OCI-LY1 (cell line): ENCODE measurements around the gene ZNF836.

ENCODE experiments used
- H2AFZ ChIP-seq: fragments of 200-600 bp; sonication (generic), shearing (Covaris generic); 2 replicates; pipeline ENCODE4 v1.6.0; 2014; ENCODE audit warnings: antibody characterized with exemption, mild to moderate bottlenecking, low read length
- H3F3A ChIP-seq: fragments of 200-600 bp; sonication (generic), shearing (Covaris generic); 2 replicates; pipeline ENCODE4 v1.6.0; 2014; ENCODE audit warnings: mild to moderate bottlenecking, antibody characterized with exemption, low read length, moderate library complexity; ENCODE audit not compliant: insufficient read depth
- H3K27ac ChIP-seq: fragments of 200-600 bp; sonication (generic); 2 replicates; pipeline ENCODE4 v1.5.1; 2014; ENCODE audit warnings: low read length, mixed run types, mild to moderate bottlenecking, low read depth; ENCODE audit not compliant: poor library complexity, severe bottlenecking
- H3K27me3 ChIP-seq: fragments of 200-600 bp; sonication (generic); 2 replicates; pipeline ENCODE4 v1.6.0; 2014; ENCODE audit warnings: antibody characterized with exemption, mild to moderate bottlenecking, low read length, moderate library complexity; ENCODE audit not compliant: insufficient read depth
- H3K36me3 ChIP-seq: fragments of 200-600 bp; sonication (generic); 2 replicates; pipeline ENCODE4 v1.6.1; 2014; ENCODE audit warnings: mild to moderate bottlenecking, antibody characterized with exemption, low read length, moderate library complexity, mixed read lengths; ENCODE audit not compliant: insufficient read depth
- H3K4me1 ChIP-seq: fragments of 200-600 bp; sonication (generic); 2 replicates; pipeline ENCODE4 v1.5.1; 2014; ENCODE audit warnings: mild to moderate bottlenecking, low read length, moderate library complexity; ENCODE audit not compliant: insufficient read depth, severe bottlenecking
- H3K4me2 ChIP-seq: fragments of 200-600 bp; sonication (generic), shearing (Covaris generic); 2 replicates; pipeline ENCODE4 v1.6.1; 2014; ENCODE audit warnings: low read length
- H3K4me3 ChIP-seq: fragments of 200-600 bp; sonication (generic); 2 replicates; pipeline ENCODE4 v1.5.1; 2014; ENCODE audit warnings: low read length, low read depth, mild to moderate bottlenecking, mixed read lengths; ENCODE audit not compliant: poor library complexity, severe bottlenecking
- H3K79me2 ChIP-seq: fragments of 200-600 bp; shearing (Covaris generic); 2 replicates; pipeline ENCODE4 v1.6.1; 2016; ENCODE audit warnings: mixed run types, low read length, mixed read lengths; ENCODE audit not compliant: insufficient read depth
- H3K9ac ChIP-seq: fragments of 200-600 bp; sonication (generic), shearing (Covaris generic); 2 replicates; pipeline ENCODE4 v1.6.1; 2014; ENCODE audit warnings: mild to moderate bottlenecking, low read length, mixed read lengths
- H3K9me2 ChIP-seq: fragments of 200-600 bp; sonication (generic), shearing (Covaris generic); 2 replicates; pipeline ENCODE4 v1.6.1; 2014; ENCODE audit warnings: low read depth, mild to moderate bottlenecking, low read length, mixed read lengths
- H3K9me3 ChIP-seq: fragments of 200-600 bp; shearing (Covaris generic); 2 replicates; pipeline ENCODE4 v1.6.1; 2014; ENCODE audit warnings: low read length, mixed read lengths
- H4K20me1 ChIP-seq: fragments of 200-600 bp; sonication (generic), shearing (Covaris generic); 2 replicates; pipeline ENCODE4 v1.6.0; 2016; ENCODE audit warnings: mild to moderate bottlenecking, low read length; ENCODE audit not compliant: insufficient read depth
- EZH2 ChIP-seq: fragments of 200-600 bp; sonication (generic), shearing (Covaris generic); IDR thresholded peaks from 2 replicates; pipeline ENCODE4 v1.8.0; 2017; ENCODE audit warnings: borderline replicate concordance, mixed run types, mild to moderate bottlenecking, antibody characterized with exemption, low read length, moderate library complexity, mixed read lengths
- TF ChIP-seq, protein P1 (sequence below): fragments of 200-600 bp; sonication (generic), shearing (Covaris generic); IDR thresholded peaks from 2 replicates; pipeline ENCODE4 v1.5.1; 2017; ENCODE audit warnings: mild to moderate bottlenecking, antibody characterized with exemption, low read length, moderate library complexity, mixed read lengths

The ZNF836 gene

DNA sequence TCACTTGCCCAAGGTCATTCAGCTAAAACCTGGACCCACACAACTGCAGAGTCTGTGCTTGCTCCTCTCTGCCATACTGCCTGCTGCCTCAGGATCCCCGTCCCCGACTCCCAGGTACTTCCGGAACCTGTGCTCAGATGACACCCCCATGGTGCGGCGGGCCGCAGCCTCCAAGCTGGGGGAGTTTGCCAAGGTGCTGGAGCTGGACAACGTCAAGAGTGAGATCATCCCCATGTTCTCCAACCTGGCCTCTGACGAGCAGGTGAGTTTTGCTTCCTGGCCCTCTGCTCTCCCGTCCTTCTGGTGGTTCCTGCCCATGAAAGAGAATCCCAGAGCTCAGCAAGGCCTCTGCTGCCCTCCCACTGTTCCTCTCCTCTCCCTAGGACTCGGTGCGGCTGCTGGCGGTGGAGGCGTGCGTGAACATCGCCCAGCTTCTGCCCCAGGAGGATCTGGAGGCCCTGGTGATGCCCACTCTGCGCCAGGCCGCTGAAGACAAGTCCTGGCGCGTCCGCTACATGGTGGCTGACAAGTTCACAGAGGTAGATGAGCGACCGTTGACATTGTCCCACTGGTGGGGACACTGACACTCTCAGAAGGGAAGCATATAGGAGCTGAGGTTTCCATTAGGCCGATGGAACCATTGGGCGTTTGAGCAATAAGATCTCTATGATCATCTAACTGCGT is 41.3 kb upstream of the ZNF836 start:
- Histone ChIP-seq H3K4me2 (no peak overlapping the region), H4K20me1 (no peaks in the 10 kb centered on the region), H2AFZ (no peak overlapping the region), H3K36me3 (peaks cover 96% of the 10 kb centered on the region), H3K4me3 (no peak overlapping the region), H3K27me3 (no peaks in the 10 kb centered on the region), H3F3A (no peaks in the 10 kb centered on the region), H3K9me2 (no peaks in the 10 kb centered on the region), H3K27ac (no peak overlapping the region), H3K9me3 (no peaks in the 10 kb centered on the region), H3K79me2 (no peaks in the 10 kb centered on the region), H3K9ac (no peak overlapping the region), H3K4me1 (no peaks in the 10 kb centered on the region)
- TF ChIP-seq, protein P1, sequence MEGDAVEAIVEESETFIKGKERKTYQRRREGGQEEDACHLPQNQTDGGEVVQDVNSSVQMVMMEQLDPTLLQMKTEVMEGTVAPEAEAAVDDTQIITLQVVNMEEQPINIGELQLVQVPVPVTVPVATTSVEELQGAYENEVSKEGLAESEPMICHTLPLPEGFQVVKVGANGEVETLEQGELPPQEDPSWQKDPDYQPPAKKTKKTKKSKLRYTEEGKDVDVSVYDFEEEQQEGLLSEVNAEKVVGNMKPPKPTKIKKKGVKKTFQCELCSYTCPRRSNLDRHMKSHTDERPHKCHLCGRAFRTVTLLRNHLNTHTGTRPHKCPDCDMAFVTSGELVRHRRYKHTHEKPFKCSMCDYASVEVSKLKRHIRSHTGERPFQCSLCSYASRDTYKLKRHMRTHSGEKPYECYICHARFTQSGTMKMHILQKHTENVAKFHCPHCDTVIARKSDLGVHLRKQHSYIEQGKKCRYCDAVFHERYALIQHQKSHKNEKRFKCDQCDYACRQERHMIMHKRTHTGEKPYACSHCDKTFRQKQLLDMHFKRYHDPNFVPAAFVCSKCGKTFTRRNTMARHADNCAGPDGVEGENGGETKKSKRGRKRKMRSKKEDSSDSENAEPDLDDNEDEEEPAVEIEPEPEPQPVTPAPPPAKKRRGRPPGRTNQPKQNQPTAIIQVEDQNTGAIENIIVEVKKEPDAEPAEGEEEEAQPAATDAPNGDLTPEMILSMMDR = no peak
- no peak for TF ChIP-seq EZH2

DNA sequence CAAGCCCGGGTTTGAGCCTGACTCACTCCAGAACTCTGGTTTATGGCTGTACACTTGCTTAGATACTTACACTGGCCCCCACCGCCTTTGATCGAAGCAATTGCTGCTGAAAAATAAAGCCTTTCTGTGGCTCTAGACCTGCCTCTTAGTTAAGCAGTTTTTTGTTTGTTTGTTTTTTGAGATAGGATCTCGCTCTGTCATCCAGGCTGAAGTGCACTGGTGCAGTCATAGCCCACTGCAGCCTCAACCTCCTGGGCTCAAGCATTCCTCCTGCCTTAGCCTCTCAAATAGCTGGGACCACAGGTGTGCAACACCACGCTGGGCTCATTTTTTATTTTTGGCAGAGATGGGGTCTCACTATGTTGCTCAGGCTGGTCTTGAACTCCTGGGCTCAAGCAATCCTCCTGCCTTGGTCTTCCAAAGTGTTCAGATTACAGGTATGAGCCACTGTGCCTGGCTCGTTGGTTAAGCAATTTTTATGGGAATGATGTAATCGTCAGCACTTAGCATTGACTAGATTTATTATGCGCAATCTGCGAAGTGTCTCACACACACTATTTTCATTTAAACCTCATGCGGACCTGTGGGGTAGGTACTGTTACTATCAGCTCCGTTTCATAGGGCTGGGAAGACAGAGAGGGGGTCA is 40.6 kb upstream of the ZNF836 start:
- Histone ChIP-seq H3K27ac (no peak overlapping the region), H3K36me3 (peaks cover 96% of the 10 kb centered on the region), H3K4me1 (no peaks in the 10 kb centered on the region), H3K9me2 (no peaks in the 10 kb centered on the region), H3K4me3 (no peak overlapping the region), H3K9me3 (no peaks in the 10 kb centered on the region), H3K27me3 (no peaks in the 10 kb centered on the region), H3K79me2 (no peaks in the 10 kb centered on the region), H3K9ac (no peak overlapping the region), H3F3A (no peaks in the 10 kb centered on the region), H2AFZ (no peak overlapping the region), H3K4me2 (no peak overlapping the region), H4K20me1 (no peaks in the 10 kb centered on the region)
- TF ChIP-seq EZH2 = no peak
- TF ChIP-seq, protein P1 = no peak

DNA sequence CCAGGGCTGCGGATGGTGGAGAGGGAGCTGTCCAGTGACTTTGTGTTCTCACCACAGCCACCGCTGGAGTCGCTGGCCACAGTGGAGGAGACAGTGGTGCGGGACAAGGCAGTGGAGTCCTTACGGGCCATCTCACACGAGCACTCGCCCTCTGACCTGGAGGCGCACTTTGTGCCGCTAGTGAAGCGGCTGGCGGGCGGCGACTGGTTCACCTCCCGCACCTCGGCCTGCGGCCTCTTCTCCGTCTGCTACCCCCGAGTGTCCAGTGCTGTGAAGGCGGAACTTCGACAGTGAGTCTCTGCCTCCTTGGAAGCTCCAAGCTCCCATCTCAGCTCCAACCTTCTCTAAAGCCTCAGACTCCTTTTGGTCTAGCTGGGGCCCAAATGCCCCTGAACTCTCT is 39.8 kb upstream of the ZNF836 start:
- no peaks in the 10 kb centered on the region for H3K4me1 ChIP-seq
- no peak overlapping the region for H2AFZ ChIP-seq
- no peak overlapping the region for H3K27ac ChIP-seq
- TF ChIP-seq, protein P1 = no peak
- TF ChIP-seq EZH2 = no peak
- no peak overlapping the region for H3K4me2 ChIP-seq
- peaks cover 96% of the 10 kb centered on the region for H3K36me3 ChIP-seq
- H3K4me3 ChIP-seq = no peak overlapping the region
- H3K27me3 ChIP-seq = no peaks in the 10 kb centered on the region
- no peaks in the 10 kb centered on the region for H3K9me3 ChIP-seq
- H3K79me2 ChIP-seq = no peaks in the 10 kb centered on the region
- H3F3A ChIP-seq = no peaks in the 10 kb centered on the region
- H3K9me2 ChIP-seq = no peaks in the 10 kb centered on the region
- H3K9ac ChIP-seq = no peak overlapping the region
- no peaks in the 10 kb centered on the region for H4K20me1 ChIP-seq
